DND-41 (cell line): ENCODE data around the gene PPP1R12A.

Experiments used
- ATAC-seq: fragments of 200-7000 bp; cut with Tn5 transposase; 3 replicates; pipeline ENCODE4 v1.9.1; 2021; ENCODE audit warnings: low read depth; ENCODE audit not compliant: insufficient read depth
- DNase-seq: peaks from one replicate; pipeline ENCODE4 v3.0.0-alpha.2; 2020
- H2AFZ ChIP-seq: 2 replicates; pipeline ENCODE4 v1.6.0; 2012; ENCODE audit warnings: low read depth, low read length
- H3K27ac ChIP-seq: 2 replicates; pipeline ENCODE4 v1.5.1; 2012; ENCODE audit warnings: low read length, inconsistent platforms
- H3K27me3 ChIP-seq: fragments of 200-600 bp; sonication (generic); 2 replicates; pipeline ENCODE4 v1.6.0; 2012; ENCODE audit warnings: low read length, mild to moderate bottlenecking, inconsistent platforms; ENCODE audit not compliant: insufficient read depth, poor library complexity
- H3K36me3 ChIP-seq: 2 replicates; pipeline ENCODE4 v1.5.1; 2012; ENCODE audit warnings: low read length, inconsistent platforms; ENCODE audit not compliant: insufficient read depth
- H3K4me1 ChIP-seq: 2 replicates; pipeline ENCODE4 v1.5.1; 2012; ENCODE audit warnings: mild to moderate bottlenecking, low read length; ENCODE audit not compliant: insufficient read depth
- H3K4me2 ChIP-seq: 2 replicates; pipeline ENCODE4 v1.6.0; 2012; ENCODE audit warnings: mild to moderate bottlenecking, moderate library complexity, low read length, inconsistent platforms; ENCODE audit not compliant: insufficient read depth
- H3K4me3 ChIP-seq, 2 experiments: fragments of 200-600 bp in 1 of 2; shearing (Covaris generic) in 1 of 2; 2 replicates each; pipeline ENCODE4 v1.5.1; 2012 to 2016; ENCODE audit warnings: inconsistent platforms in 2 of 2, low read length in 2 of 2, mild to moderate bottlenecking in 2 of 2, low read depth in 1 of 2, moderate library complexity in 1 of 2
- H3K79me2 ChIP-seq: 2 replicates; pipeline ENCODE4 v1.6.0; 2012; ENCODE audit warnings: low read length, inconsistent platforms; ENCODE audit not compliant: insufficient read depth
- H3K9ac ChIP-seq: 2 replicates; pipeline ENCODE4 v1.6.0; 2012; ENCODE audit warnings: low read depth, mild to moderate bottlenecking, inconsistent platforms, low read length, moderate library complexity
- H3K9me3 ChIP-seq: 2 replicates; pipeline ENCODE4 v1.5.1; 2012; ENCODE audit warnings: low read length, moderate library complexity, mild to moderate bottlenecking, inconsistent platforms; ENCODE audit not compliant: insufficient read depth, severe bottlenecking
- H4K20me1 ChIP-seq: 2 replicates; pipeline ENCODE4 v1.6.0; 2012; ENCODE audit warnings: low read length; ENCODE audit not compliant: insufficient read depth
- CTCF ChIP-seq: IDR thresholded peaks from 2 replicates; pipeline ENCODE4 v1.5.1; 2012; ENCODE audit warnings: borderline replicate concordance, low read length, moderate library complexity, mild to moderate bottlenecking; ENCODE audit not compliant: poor library complexity, severe bottlenecking; ENCODE audit errors: extremely low read depth
- EZH2 ChIP-seq: IDR thresholded peaks from 3 replicates; pipeline ENCODE4 v1.6.1; 2012; ENCODE audit warnings: borderline replicate concordance, low read depth, mild to moderate bottlenecking, moderate library complexity, low read length, inconsistent platforms; ENCODE audit not compliant: severe bottlenecking

The PPP1R12A gene

GRCh38 chr12:79766705-79767464, 168.0 kb downstream of the PPP1R12A start:
- DNase-seq (no peak), ATAC-seq (no peak; the same call in 2 of the 3 replicates)
- no peaks in the 10 kb centered on the region for H3K9me3 ChIP-seq
- H2AFZ ChIP-seq, result no peak overlapping the region
- no peaks in the 10 kb centered on the region for H3K4me1 ChIP-seq
- no peak for TF ChIP-seq CTCF
- no peak for TF ChIP-seq EZH2
- H3K4me2 ChIP-seq, result no peak overlapping the region
- no peak overlapping the region for H3K4me3 ChIP-seq
- H3K27ac ChIP-seq, result no peak overlapping the region
- H3K36me3 ChIP-seq, result no peaks in the 10 kb centered on the region
- no peak overlapping the region for H3K9ac ChIP-seq
- no peaks in the 10 kb centered on the region for H3K27me3 ChIP-seq
- H3K79me2 ChIP-seq, result no peaks in the 10 kb centered on the region
- no peaks in the 10 kb centered on the region for H4K20me1 ChIP-seq

DNA sequence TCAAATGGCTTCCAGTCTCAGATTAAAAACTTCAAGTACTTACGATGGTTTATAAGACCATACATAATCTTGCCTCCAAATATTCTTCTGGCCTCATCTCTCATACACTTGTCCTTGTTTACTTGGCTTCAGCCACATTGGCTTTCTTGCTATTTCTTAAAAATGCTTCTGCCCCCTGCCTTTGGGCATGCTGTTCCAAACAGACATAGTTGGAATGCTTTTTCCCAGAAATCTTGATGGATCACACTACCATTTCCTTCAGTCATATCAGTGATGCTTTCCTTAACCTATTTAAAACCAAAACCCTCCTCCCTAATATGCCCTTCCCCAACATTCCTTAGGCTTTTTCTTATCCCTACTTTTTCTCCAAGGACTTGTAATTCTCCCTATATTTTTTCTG, 169.7 kb downstream of the PPP1R12A start:
- TF ChIP-seq EZH2 (no peak), CTCF (no peak)
- Histone ChIP-seq H3K4me3 (no peak overlapping the region), H3K79me2 (no peaks in the 10 kb centered on the region), H3K36me3 (no peaks in the 10 kb centered on the region), H2AFZ (no peak overlapping the region), H3K4me1 (no peaks in the 10 kb centered on the region), H4K20me1 (no peaks in the 10 kb centered on the region), H3K27ac (no peak overlapping the region), H3K9ac (no peak overlapping the region), H3K9me3 (no peaks in the 10 kb centered on the region), H3K4me2 (no peak overlapping the region), H3K27me3 (no peaks in the 10 kb centered on the region)
- ATAC-seq, result no peak
- no peak for DNase-seq

DNA sequence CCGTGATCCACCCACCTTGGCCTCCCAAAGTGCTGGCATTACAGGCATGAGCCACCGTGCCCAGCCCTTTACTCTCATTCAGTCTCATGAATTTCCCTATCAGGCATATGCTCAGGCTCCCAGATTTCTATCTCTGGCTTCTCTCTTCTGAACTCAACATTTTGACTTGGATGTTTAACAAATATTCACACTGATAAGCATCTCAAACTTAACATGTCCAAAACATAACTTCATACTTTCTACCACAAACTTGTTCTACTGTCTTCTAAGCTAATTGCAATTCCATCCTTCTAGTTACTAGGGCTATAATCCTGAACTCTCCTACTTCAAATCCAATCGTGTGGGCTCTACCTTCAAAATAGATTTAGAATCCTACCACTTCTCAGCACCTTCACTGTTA, 170.3 kb downstream of the PPP1R12A start:
- Histone ChIP-seq H3K36me3 (no peaks in the 10 kb centered on the region), H3K79me2 (no peaks in the 10 kb centered on the region), H2AFZ (no peak overlapping the region), H3K4me2 (no peak overlapping the region), H3K9ac (no peak overlapping the region), H3K9me3 (no peaks in the 10 kb centered on the region), H3K27ac (no peak overlapping the region), H3K4me3 (no peak overlapping the region), H4K20me1 (no peaks in the 10 kb centered on the region), H3K4me1 (no peaks in the 10 kb centered on the region), H3K27me3 (no peaks in the 10 kb centered on the region)
- no peak for ATAC-seq
- TF ChIP-seq EZH2, result no peak
- TF ChIP-seq CTCF, result no peak
- no peak for DNase-seq
